Measurements from ENCODE around the gene PMPCA. TPM values are rescaled to one million over a fixed set of nuclear protein-coding genes. Genes with fewer than 3 reads are reported as not detected.

The PMPCA gene, protein sequence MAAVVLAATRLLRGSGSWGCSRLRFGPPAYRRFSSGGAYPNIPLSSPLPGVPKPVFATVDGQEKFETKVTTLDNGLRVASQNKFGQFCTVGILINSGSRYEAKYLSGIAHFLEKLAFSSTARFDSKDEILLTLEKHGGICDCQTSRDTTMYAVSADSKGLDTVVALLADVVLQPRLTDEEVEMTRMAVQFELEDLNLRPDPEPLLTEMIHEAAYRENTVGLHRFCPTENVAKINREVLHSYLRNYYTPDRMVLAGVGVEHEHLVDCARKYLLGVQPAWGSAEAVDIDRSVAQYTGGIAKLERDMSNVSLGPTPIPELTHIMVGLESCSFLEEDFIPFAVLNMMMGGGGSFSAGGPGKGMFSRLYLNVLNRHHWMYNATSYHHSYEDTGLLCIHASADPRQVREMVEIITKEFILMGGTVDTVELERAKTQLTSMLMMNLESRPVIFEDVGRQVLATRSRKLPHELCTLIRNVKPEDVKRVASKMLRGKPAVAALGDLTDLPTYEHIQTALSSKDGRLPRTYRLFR
- 55.5 and 60.7 TPM in 2 replicates for total RNA-seq

DNA sequence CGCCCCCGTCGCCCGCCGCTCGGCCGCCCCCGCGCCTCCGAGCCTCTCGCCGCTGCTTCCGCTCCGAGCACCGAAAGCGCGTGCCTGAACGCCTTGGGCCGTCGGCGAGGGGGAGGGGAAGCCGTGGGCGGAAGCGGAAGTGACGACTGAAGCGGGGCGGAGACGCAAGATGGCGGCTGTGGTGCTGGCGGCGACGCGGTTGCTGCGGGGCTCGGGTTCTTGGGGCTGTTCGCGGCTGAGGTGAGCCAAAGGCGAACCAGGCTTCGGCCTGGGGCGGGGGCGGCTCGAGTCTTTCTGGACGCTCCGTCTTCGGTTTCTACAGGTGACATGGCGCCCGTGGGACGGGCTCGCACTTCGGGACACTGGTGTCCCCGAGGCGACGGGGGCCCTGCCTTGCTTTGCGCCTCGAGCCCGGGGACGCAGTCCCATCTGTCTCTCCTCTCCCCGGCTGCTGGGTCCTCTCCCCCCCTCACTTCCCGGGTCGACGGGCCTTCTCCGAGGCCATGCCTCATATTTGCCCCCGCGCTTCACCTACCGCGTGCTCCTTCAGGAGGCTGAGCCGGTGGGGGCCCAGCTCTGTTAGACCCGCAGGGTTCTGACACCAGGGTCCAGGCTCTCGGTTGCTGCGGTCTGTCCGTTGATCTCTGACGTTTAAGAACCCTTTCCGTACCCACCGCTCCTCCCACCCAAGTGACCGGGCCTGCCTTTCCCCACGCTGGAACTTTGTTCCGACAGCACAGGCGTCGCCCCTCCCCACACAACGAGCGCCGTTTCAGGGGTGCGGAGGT, at the start of gene PMPCA, which contains the start of gene ENTR1:
PMPCA (plus strand) TSS at position 159 of the 788 bp plus-strand sequence; CDS start at position 170, 11 bp downstream.
ENTR1 (minus strand) TSS at position 115 of the 788 bp plus-strand sequence. CDS start 217 bp downstream, outside the sequence.

DNA sequence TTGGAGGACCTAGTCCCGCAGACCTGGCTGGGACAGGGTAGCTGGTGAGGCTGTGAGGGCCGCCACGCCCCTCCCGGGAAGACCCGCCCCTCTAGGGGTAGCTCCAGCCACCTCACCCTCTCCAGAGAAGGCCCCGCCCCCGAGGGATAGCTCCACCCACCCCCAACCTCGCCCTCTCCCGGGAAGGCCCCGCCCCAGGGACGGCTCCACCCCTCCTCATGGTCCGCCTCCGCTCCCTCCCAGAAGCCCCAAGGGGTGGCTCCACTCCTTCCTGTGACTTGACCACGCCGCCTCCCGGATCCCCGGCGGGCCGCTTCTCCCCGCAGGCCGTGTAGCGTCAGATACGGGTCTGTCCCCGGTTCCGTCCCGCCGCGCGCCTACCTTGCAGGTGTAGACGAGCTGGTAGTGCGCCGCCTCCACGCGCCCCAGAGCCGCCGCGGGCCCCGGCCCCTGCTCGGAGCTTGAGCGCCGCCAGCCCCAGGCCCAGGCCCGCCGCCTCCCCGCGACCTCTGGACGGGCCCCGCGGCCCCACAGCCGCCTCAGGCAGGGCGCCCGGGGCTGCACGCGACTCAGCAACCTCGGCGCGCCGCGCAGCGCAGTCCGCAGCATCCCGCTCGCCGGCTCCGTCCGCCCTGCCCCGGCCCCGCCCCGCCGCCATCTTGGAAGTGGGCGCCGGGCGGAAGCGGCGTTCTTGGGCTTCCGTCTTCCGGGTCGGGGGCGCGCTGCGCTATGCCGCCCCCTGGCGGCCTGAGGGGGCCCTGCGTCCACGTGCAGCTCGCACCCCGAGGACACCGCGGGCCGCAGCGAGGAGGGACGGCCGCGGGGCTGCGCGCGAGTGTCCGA, 47.1 kb upstream of the PMPCA start, which contains the start of gene DNLZ:
DNLZ (minus strand) TSS at position 639 of the 843 bp plus-strand sequence; CDS start at position 609, 30 bp downstream.

DNA sequence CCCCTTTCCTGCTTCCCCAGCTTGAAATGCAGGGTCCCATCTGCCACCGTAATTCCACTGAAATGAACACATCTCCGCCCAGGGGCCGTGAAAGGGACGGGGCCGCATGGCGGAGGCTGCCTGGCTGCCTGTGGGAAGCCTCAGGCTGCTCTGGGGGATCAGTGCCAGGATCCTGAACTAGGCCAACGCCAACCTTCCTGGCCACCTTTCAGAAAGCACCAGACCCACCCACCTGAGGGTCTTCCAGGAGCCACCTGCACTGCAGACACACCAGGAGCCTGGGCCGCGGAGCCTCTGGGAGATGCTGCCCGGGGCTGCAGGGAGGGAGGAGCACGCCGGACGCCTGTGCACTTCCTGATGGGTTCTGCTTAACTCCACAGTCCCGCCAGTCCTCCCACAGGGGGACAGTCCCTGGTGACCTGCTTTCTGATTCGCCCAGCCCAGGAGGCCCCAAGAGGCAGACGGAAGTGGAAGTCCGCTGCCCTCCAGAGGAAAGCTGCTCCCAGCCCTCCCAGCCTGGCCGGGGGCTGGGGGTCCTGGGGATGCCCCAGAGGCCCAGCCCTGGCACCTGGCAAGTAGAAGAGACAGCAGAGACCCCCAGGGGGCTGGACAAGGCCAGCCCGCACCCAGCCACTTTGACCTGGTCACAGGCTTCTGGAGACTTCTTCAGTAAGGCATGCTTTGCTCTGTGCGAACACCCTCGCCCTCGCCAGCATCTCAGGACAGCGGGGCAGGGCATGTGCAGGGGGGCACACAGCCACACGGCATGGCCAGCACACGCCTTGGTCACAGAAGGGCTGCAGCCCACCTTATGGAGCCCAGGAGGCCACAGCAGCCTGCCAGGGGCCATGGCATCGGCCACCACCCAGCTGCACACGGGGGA, 36.9 kb upstream of the PMPCA start, which contains the start of gene CARD9:
CARD9 (minus strand) TSS at position 370 of the 883 bp plus-strand sequence. CDS start 1,591 bp downstream, outside the sequence.

DNA sequence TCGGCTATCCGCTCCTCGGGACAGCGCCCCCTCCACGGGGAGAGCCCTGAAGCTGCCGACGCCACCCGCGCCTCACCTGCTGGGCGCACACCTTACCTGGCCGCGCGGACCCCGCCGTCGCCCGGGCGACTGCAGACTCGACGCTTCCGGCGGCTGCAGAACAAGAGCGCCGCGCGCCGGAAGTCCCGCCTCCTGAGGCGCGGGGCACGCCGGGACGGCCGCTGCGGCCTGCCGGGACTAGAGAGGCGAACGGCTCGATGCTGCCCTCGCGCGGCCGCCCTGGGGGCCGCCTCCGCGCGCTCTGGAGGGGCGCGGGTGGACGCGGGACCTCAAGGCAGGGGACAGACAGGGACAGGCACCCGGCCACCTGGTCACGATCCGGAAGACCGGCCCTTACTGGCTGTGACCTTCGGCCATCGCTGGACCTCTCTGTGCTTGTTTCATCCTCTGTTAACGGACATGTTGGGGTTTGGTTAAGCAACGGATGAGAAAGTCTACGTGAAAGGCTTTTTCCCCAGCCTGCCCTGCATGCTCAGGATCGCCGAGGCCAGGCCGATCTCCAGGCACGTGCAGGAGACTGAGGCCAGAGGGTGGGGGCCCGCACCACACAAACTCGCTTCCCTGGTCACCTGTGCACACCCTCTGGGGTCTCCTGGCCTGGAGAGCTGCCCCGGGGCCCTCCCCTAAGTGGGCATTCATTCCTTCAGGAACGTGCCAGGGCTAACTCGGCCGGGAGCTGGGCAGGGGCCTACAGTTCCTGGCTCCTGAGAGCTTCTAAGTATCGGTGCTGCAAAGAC, 10.2 kb upstream of the PMPCA start, which contains the start of gene SNAPC4:
SNAPC4 (minus strand) TSS at position 133 of the 797 bp plus-strand sequence. CDS start 1,742 bp downstream, outside the sequence.

DNA sequence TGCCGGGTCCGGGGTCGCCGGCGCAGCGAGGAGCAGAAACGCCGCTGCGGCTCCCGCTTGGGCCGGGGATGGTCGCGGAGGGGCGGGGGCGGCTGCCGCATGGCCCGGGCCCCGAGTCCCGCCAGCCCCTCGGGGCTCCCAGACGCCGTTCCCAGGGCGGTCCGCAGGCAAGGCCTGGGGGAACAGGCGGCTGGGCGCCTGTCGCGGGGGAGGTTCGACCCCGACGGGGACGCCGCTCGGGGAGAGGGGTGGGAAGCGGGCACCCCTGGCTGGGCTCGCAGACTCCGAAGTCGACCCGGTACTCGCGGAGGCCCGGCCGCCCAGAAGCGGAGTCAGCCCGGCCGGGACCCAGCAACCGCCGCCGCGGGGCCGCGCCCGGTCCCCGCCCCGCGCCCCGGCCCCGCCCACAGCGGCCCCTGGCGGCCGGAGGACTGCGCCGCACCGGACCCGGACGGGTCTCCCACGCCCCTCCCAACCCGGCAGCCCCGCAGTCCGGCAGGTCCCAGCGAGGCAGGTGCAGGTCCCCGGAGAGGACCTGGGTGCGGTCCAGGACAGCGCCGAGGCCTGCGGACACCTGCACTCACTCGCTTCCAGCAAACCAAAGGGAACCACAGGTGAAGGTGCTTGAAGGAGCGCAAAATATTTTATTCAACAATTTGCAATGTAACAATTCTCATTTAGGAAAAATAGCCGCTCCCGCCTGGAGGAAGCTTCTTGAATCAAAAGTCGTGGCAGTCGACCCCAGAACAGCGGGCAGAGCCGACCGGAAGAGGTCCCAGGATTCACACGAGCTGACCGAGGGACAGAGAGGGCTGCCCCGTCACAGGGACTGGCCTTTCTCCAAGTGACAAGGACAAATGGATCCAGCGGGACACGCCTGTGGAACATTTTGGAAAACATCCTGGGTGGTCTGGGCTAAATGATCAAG, 29.3 kb downstream of the PMPCA start, which contains the start of gene INPP5E:
INPP5E (minus strand) TSS at position 365 of the 928 bp plus-strand sequence. CDS start 426 bp downstream, outside the sequence.

Other genes with a start within 250 kb of the PMPCA start
- gene LHX3, start 205.5 kb upstream of the PMPCA start, total RNA-seq, result not detected in 2 replicates
- gene QSOX2, start 164.8 kb upstream of the PMPCA start, total RNA-seq, result 14.4 and 15.1 TPM in 2 replicates
- gene CCDC187, start 106.6 kb upstream of the PMPCA start, total RNA-seq, result not detected in 2 replicates
- 29.6 and 47.4 TPM in 2 replicates for gene GPSM1, start 83.1 kb upstream of the PMPCA start, total RNA-seq
- gene DNLZ, start 46.9 kb upstream of the PMPCA start, total RNA-seq, result 9.0 and 10.8 TPM in 2 replicates
- gene CARD9, start 37.0 kb upstream of the PMPCA start, total RNA-seq, result 0.57 and 0.65 TPM in 2 replicates
- gene SNAPC4, start 10.5 kb upstream of the PMPCA start, total RNA-seq, result 19.5 and 25.8 TPM in 2 replicates
- gene ENTR1, start within 50 bp of the PMPCA start, total RNA-seq, result 36.5 and 37.6 TPM in 2 replicates
- gene INPP5E, start 29.2 kb downstream of the PMPCA start, total RNA-seq, result 15.3 and 16.3 TPM in 2 replicates
- gene SEC16A, start 72.4 kb downstream of the PMPCA start, total RNA-seq, result 45.2 and 54.9 TPM in 2 replicates
- 128 and 200 TPM in 2 replicates for gene NOTCH1, start 135.4 kb downstream of the PMPCA start, total RNA-seq